ENCODE results near the gene TM9SF1.

DNA sequence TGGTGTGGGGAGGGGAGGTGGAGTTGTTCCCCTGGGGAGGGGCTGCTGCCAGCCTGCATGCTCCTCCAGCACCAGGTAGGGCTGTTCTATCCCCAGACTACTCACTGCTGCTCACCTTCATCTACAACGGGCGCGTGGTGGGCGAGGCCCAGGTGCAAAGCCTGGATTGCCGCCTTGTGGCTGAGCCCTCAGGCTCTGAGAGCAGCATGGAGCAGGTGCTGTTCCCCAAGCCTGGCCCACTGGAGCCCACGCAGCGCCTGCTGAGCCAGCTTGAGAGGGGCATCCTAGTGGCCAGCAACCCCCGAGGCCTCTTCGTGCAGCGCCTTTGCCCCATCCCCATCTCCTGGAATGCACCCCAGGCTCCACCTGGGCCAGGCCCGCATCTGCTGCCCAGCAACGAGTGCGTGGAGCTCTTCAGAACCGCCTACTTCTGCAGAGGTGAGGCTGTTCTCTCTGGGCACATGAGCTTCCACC, 30.7 kb downstream of the TM9SF1 start:
- no peak for TF ChIP-seq POLR2AphosphoS5 (IDR thresholded peaks at IDR 0.05; ENCODE audit: low read depth)
- TF ChIP-seq, protein P1, sequence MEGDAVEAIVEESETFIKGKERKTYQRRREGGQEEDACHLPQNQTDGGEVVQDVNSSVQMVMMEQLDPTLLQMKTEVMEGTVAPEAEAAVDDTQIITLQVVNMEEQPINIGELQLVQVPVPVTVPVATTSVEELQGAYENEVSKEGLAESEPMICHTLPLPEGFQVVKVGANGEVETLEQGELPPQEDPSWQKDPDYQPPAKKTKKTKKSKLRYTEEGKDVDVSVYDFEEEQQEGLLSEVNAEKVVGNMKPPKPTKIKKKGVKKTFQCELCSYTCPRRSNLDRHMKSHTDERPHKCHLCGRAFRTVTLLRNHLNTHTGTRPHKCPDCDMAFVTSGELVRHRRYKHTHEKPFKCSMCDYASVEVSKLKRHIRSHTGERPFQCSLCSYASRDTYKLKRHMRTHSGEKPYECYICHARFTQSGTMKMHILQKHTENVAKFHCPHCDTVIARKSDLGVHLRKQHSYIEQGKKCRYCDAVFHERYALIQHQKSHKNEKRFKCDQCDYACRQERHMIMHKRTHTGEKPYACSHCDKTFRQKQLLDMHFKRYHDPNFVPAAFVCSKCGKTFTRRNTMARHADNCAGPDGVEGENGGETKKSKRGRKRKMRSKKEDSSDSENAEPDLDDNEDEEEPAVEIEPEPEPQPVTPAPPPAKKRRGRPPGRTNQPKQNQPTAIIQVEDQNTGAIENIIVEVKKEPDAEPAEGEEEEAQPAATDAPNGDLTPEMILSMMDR (conservative IDR thresholded peaks at IDR 0.05; ENCODE audit: low read depth in 2 of 2): no peak
- TF ChIP-seq CREB1 (CRISPR knock-in tag; IDR thresholded peaks at IDR 0.05; ENCODE audit: low read depth): no peak
- TF ChIP-seq EZH2 (IDR thresholded peaks at IDR 0.05; ENCODE audit: low read depth, unreplicated experiment): no peak

Measured in GM23338 (cell line).